WTC11 (cell line): ENCODE measurements around the gene CARD19. TPM values are rescaled to one million over a fixed set of nuclear protein-coding genes. Genes with fewer than 3 reads are reported as not detected.

ENCODE experiments used
- ATAC-seq: fragments of 200-7000 bp; cut with Tn5 transposase; 2 replicates; pipeline ENCODE4 v1.10.0; 2021; ENCODE audit warnings: mild to moderate bottlenecking, moderate library complexity
- CTCF ChIA-PET: fragments of 300-600 bp; sonication (Branson Sonifier 250); formaldehyde crosslinking; loops from one replicate; lab custom pipeline; 2021; ENCODE audit warnings: antibody characterized with exemption; lab: Charles Lee
- POLR2A ChIA-PET: fragments of 350-600 bp; sonication (Branson Sonifier 250); formaldehyde crosslinking; loops from one replicate; lab custom pipeline; 2021; ENCODE audit warnings: antibody characterized with exemption; lab: Charles Lee
- DNase-seq: peaks from one replicate; pipeline ENCODE4 v3.0.0; 2021; ENCODE audit warnings: low spot score
- H3K27ac Mint-ChIP-seq: 2 replicates; pipeline ENCODE4 v1.8.0; 2021; ENCODE audit warnings: mixed read lengths
- H3K27me3 Mint-ChIP-seq: 2 replicates; pipeline ENCODE4 v1.8.0; 2021; ENCODE audit warnings: low read depth, mild to moderate bottlenecking, moderate library complexity, mixed read lengths
- H3K36me3 Mint-ChIP-seq: 2 replicates; pipeline ENCODE4 v1.8.0; 2021; ENCODE audit warnings: mixed read lengths
- H3K4me1 Mint-ChIP-seq: 2 replicates; pipeline ENCODE4 v1.8.0; 2022; ENCODE audit warnings: mixed read lengths
- H3K4me3 Mint-ChIP-seq: 2 replicates; pipeline ENCODE4 v1.8.0; 2021; ENCODE audit warnings: mild to moderate bottlenecking, moderate library complexity, mixed read lengths
- H3K9me3 Mint-ChIP-seq: 2 replicates; pipeline ENCODE4 v1.8.0; 2021; ENCODE audit warnings: mixed read lengths
- ATF1 ChIP-seq: sonication (generic); formaldehyde crosslinking; IDR thresholded peaks from 2 replicates; pipeline ENCODE4 v1.8.1; 2023; ENCODE audit warnings: mild to moderate bottlenecking, moderate library complexity, missing genetic modification reagents
- CREB1 ChIP-seq: sonication (generic); formaldehyde crosslinking; IDR thresholded peaks from 2 replicates; pipeline ENCODE4 v1.8.0; 2023; ENCODE audit warnings: mild to moderate bottlenecking, missing genetic modification reagents
- ELF4 ChIP-seq: sonication (generic); formaldehyde crosslinking; IDR thresholded peaks from 2 replicates; pipeline ENCODE4 v1.8.1; 2022; ENCODE audit warnings: low read depth, mild to moderate bottlenecking, moderate library complexity, missing genetic modification reagents
- ESRRA ChIP-seq: sonication (generic); formaldehyde crosslinking; IDR thresholded peaks from 2 replicates; pipeline ENCODE4 v1.8.1; 2022; ENCODE audit warnings: mild to moderate bottlenecking, missing genetic modification reagents, borderline replicate concordance
- FOXP1 ChIP-seq: sonication (generic); formaldehyde crosslinking; IDR thresholded peaks from 2 replicates; pipeline ENCODE4 v1.8.0; 2022; ENCODE audit warnings: missing genetic modification reagents, mild to moderate bottlenecking, moderate library complexity, borderline replicate concordance
- MXD4 ChIP-seq: fragments of 250-450 bp; sonication (Bioruptor Pico); IDR thresholded peaks from 2 replicates; pipeline ENCODE4 v1.8.0; 2021; ENCODE audit warnings: mild to moderate bottlenecking, moderate library complexity, borderline replicate concordance
- NFE2L1 ChIP-seq: sonication (generic); formaldehyde crosslinking; IDR thresholded peaks from 2 replicates; pipeline ENCODE4 v1.8.1; 2023; ENCODE audit warnings: missing genetic modification reagents
- NFYB ChIP-seq: sonication (generic); formaldehyde crosslinking; conservative IDR thresholded peaks from 2 replicates; pipeline ENCODE4 v1.8.0; 2022; ENCODE audit warnings: low read depth, missing genetic modification reagents
- NR1H2 ChIP-seq: sonication (generic); formaldehyde crosslinking; IDR thresholded peaks from 2 replicates; pipeline ENCODE4 v1.9.0; 2021; ENCODE audit warnings: mild to moderate bottlenecking, moderate library complexity, missing genetic modification reagents
- SMAD3 ChIP-seq: sonication (generic); formaldehyde crosslinking; IDR thresholded peaks from 2 replicates; pipeline ENCODE4 v1.8.0; 2022; ENCODE audit warnings: missing genetic modification reagents, mild to moderate bottlenecking, borderline replicate concordance
- SP1 ChIP-seq: sonication (generic); formaldehyde crosslinking; conservative IDR thresholded peaks from 2 replicates; pipeline ENCODE4 v1.8.1; 2022; ENCODE audit warnings: missing genetic modification reagents
- ZNF263 ChIP-seq: sonication (generic); formaldehyde crosslinking; IDR thresholded peaks from 2 replicates; pipeline ENCODE4 v1.8.1; 2022; ENCODE audit warnings: low read depth, mild to moderate bottlenecking, moderate library complexity, missing genetic modification reagents
- ZNF423 ChIP-seq: fragments of 250-450 bp; sonication (Bioruptor Pico); IDR thresholded peaks from 2 replicates; pipeline ENCODE4 v2.1.2; 2022; ENCODE audit warnings: mild to moderate bottlenecking, moderate library complexity
- total RNA-seq: library from RNA; stranded (reverse); gene quantifications from 3 replicates; pipeline ENCODE4 v1.2.3, GENCODE V29; 2021
- TF ChIP-seq, protein P1 (sequence below): sonication (generic); formaldehyde crosslinking; IDR thresholded peaks from 2 replicates; pipeline ENCODE4 v1.8.1; 2022; ENCODE audit warnings: mild to moderate bottlenecking, missing genetic modification reagents, moderate library complexity, borderline replicate concordance
- TF ChIP-seq, protein P2 (sequence below): sonication (generic); formaldehyde crosslinking; IDR thresholded peaks from 2 replicates; pipeline ENCODE4 v1.8.1; 2023; ENCODE audit warnings: mild to moderate bottlenecking, missing genetic modification reagents
- TF ChIP-seq, protein P3 (sequence below): sonication (generic); formaldehyde crosslinking; IDR thresholded peaks from 2 replicates; pipeline ENCODE4 v1.8.0; 2023; ENCODE audit warnings: mild to moderate bottlenecking, missing genetic modification reagents
- TF ChIP-seq, protein P4 (sequence below): sonication (generic); formaldehyde crosslinking; conservative IDR thresholded peaks from 2 replicates; pipeline ENCODE4 v1.8.1; 2023; ENCODE audit warnings: mild to moderate bottlenecking, low read depth, missing genetic modification reagents, moderate library complexity
- TF ChIP-seq, protein P5 (sequence below): sonication (generic); formaldehyde crosslinking; IDR thresholded peaks from 2 replicates; pipeline ENCODE4 v1.8.1; 2023; ENCODE audit warnings: mild to moderate bottlenecking, missing genetic modification reagents, moderate library complexity
- TF ChIP-seq, protein P6 (sequence below): fragments of 200-600 bp; IDR thresholded peaks from 2 replicates; pipeline ENCODE4 v1.8.0; 2022; ENCODE audit warnings: antibody characterized with exemption

CARD19 gene
- total RNA-seq, 1 experiment from 2014 or later = 34.5 TPM

DNA sequence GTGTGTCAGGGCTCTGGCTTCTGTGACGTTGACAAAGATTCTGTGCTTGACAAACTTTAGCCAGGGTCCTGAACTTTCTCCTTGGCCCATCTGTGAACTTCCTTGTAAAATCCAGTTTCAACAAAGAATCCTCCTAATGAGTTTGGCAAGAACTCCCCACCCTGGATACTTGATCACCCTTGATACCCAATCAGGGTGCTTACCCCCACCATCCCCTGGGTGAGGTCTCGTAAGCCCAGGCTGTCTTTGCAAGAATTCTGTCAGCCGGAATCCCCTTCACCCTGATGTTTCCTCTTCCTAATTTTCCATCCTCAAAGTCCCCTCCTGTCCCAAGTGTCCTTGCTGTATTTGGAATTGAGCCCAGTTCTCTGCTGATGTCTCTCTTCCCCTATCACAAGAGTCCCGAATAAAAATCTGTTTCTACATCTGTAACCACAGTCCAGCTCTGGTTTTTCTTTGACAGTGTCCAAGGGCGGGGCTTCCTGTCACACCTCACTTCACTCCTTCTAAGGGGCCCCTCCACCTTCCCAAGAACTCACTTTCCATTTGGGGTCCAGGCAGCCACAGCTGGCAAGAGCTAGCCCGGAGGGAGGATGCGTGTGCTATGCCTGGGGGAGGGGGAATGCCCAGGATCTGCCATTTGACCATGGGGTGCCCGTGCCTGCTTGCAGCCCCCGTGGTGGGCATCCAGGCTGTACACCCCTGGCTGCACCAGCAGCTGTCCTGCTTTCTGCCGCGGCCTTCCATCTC, 2.7 kb upstream of the CARD19 start (continued):
- TF ChIP-seq SMAD3 (CRISPR knock-in tag) (no peak), ZNF263 (CRISPR knock-in tag) (no peak), ELF4 (CRISPR knock-in tag) (no peak)
- TF ChIP-seq, protein P1, sequence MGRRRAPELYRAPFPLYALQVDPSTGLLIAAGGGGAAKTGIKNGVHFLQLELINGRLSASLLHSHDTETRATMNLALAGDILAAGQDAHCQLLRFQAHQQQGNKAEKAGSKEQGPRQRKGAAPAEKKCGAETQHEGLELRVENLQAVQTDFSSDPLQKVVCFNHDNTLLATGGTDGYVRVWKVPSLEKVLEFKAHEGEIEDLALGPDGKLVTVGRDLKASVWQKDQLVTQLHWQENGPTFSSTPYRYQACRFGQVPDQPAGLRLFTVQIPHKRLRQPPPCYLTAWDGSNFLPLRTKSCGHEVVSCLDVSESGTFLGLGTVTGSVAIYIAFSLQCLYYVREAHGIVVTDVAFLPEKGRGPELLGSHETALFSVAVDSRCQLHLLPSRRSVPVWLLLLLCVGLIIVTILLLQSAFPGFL (CRISPR knock-in tag) = no peak
- TF ChIP-seq, protein P2, sequence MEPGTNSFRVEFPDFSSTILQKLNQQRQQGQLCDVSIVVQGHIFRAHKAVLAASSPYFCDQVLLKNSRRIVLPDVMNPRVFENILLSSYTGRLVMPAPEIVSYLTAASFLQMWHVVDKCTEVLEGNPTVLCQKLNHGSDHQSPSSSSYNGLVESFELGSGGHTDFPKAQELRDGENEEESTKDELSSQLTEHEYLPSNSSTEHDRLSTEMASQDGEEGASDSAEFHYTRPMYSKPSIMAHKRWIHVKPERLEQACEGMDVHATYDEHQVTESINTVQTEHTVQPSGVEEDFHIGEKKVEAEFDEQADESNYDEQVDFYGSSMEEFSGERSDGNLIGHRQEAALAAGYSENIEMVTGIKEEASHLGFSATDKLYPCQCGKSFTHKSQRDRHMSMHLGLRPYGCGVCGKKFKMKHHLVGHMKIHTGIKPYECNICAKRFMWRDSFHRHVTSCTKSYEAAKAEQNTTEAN (CRISPR knock-in tag) = no peak
- TF ChIP-seq, protein P3, sequence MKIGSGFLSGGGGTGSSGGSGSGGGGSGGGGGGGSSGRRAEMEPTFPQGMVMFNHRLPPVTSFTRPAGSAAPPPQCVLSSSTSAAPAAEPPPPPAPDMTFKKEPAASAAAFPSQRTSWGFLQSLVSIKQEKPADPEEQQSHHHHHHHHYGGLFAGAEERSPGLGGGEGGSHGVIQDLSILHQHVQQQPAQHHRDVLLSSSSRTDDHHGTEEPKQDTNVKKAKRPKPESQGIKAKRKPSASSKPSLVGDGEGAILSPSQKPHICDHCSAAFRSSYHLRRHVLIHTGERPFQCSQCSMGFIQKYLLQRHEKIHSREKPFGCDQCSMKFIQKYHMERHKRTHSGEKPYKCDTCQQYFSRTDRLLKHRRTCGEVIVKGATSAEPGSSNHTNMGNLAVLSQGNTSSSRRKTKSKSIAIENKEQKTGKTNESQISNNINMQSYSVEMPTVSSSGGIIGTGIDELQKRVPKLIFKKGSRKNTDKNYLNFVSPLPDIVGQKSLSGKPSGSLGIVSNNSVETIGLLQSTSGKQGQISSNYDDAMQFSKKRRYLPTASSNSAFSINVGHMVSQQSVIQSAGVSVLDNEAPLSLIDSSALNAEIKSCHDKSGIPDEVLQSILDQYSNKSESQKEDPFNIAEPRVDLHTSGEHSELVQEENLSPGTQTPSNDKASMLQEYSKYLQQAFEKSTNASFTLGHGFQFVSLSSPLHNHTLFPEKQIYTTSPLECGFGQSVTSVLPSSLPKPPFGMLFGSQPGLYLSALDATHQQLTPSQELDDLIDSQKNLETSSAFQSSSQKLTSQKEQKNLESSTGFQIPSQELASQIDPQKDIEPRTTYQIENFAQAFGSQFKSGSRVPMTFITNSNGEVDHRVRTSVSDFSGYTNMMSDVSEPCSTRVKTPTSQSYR = no peak

DNA sequence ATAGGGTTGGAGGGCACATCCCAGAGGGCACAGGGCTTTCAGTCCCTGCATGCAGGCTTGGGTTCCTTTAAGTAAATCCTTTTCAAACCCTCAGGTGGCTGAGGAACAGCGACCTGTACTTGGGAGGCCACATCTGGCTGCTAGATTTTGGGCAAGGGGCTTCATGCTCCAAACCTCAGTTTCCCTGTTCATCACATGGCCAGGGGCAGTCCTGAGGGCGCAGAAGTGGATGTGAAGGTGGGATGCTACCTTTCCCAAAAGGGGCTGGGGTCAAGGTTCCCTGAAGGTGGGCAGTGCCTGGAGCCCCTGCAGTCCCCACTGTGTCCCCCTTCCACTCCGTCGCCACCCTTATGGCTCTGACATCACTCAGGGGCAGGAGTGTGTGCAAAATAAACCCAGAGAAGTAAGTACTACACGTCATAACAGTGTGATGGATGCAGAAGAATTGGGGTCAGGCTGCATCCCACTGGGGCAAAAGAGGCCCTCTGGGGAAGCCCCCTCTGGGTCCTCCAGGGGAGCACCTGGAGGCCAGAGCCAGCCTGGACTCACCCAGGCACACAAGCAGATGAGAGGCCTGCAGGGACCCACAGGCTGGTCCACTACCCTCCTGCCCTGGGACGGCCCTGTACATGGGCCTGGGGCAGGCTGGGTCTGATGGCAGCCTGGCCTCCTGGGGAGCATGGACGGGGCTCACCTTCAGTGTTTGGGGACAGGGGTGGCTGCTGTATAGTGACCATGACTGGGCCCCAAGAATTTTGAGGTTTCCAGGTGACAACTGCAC, 1.9 kb upstream of the CARD19 start:
- ChIA-PET POLR2A (no interaction called here), CTCF (interaction anchor here (2.1 kb wide), 1 partner anchor 15 kb away, joined by 8 read pairs; no protein-coding TSS in a partner anchor)
- Mint-ChIP-seq H3K27me3 (no peaks in the 10 kb centered on the region; the same call in 1 of the 2 replicates), H3K9me3 (no peaks in the 10 kb centered on the region), H3K36me3 (no peaks in the 10 kb centered on the region), H3K4me1 (peaks cover 23% of the 10 kb centered on the region), H3K27ac (peak overlapping the region; percentile 96), H3K4me3 (peak overlapping the region; percentile 64)
- TF ChIP-seq, protein P4, sequence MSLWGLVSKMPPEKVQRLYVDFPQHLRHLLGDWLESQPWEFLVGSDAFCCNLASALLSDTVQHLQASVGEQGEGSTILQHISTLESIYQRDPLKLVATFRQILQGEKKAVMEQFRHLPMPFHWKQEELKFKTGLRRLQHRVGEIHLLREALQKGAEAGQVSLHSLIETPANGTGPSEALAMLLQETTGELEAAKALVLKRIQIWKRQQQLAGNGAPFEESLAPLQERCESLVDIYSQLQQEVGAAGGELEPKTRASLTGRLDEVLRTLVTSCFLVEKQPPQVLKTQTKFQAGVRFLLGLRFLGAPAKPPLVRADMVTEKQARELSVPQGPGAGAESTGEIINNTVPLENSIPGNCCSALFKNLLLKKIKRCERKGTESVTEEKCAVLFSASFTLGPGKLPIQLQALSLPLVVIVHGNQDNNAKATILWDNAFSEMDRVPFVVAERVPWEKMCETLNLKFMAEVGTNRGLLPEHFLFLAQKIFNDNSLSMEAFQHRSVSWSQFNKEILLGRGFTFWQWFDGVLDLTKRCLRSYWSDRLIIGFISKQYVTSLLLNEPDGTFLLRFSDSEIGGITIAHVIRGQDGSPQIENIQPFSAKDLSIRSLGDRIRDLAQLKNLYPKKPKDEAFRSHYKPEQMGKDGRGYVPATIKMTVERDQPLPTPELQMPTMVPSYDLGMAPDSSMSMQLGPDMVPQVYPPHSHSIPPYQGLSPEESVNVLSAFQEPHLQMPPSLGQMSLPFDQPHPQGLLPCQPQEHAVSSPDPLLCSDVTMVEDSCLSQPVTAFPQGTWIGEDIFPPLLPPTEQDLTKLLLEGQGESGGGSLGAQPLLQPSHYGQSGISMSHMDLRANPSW (CRISPR knock-in tag) = no peak
- TF ChIP-seq MXD4 (CRISPR knock-in tag) = no peak
- no peak for TF ChIP-seq CREB1 (CRISPR knock-in tag)
- no peak for TF ChIP-seq FOXP1
- TF ChIP-seq NFE2L1 = no peak
- TF ChIP-seq ATF1 (CRISPR knock-in tag) = no peak
- TF ChIP-seq, protein P5, sequence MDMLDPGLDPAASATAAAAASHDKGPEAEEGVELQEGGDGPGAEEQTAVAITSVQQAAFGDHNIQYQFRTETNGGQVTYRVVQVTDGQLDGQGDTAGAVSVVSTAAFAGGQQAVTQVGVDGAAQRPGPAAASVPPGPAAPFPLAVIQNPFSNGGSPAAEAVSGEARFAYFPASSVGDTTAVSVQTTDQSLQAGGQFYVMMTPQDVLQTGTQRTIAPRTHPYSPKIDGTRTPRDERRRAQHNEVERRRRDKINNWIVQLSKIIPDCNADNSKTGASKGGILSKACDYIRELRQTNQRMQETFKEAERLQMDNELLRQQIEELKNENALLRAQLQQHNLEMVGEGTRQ (CRISPR knock-in tag) = no peak
- no peak for TF ChIP-seq ESRRA (CRISPR knock-in tag)
- TF ChIP-seq NFYB = no peak
- TF ChIP-seq, protein P1 (CRISPR knock-in tag) = no peak
- no peak for TF ChIP-seq ZNF423 (CRISPR knock-in tag)
- TF ChIP-seq NR1H2 = no peak
- TF ChIP-seq SP1 (CRISPR knock-in tag) = no peak
- TF ChIP-seq, protein P6, sequence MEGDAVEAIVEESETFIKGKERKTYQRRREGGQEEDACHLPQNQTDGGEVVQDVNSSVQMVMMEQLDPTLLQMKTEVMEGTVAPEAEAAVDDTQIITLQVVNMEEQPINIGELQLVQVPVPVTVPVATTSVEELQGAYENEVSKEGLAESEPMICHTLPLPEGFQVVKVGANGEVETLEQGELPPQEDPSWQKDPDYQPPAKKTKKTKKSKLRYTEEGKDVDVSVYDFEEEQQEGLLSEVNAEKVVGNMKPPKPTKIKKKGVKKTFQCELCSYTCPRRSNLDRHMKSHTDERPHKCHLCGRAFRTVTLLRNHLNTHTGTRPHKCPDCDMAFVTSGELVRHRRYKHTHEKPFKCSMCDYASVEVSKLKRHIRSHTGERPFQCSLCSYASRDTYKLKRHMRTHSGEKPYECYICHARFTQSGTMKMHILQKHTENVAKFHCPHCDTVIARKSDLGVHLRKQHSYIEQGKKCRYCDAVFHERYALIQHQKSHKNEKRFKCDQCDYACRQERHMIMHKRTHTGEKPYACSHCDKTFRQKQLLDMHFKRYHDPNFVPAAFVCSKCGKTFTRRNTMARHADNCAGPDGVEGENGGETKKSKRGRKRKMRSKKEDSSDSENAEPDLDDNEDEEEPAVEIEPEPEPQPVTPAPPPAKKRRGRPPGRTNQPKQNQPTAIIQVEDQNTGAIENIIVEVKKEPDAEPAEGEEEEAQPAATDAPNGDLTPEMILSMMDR = no peak
- ATAC-seq (no peak), DNase-seq (peak; percentile 6)
